ENCODE results near the gene MBNL3.

Gene MBNL3, protein sequence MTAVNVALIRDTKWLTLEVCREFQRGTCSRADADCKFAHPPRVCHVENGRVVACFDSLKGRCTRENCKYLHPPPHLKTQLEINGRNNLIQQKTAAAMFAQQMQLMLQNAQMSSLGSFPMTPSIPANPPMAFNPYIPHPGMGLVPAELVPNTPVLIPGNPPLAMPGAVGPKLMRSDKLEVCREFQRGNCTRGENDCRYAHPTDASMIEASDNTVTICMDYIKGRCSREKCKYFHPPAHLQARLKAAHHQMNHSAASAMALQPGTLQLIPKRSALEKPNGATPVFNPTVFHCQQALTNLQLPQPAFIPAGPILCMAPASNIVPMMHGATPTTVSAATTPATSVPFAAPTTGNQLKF

DNA sequence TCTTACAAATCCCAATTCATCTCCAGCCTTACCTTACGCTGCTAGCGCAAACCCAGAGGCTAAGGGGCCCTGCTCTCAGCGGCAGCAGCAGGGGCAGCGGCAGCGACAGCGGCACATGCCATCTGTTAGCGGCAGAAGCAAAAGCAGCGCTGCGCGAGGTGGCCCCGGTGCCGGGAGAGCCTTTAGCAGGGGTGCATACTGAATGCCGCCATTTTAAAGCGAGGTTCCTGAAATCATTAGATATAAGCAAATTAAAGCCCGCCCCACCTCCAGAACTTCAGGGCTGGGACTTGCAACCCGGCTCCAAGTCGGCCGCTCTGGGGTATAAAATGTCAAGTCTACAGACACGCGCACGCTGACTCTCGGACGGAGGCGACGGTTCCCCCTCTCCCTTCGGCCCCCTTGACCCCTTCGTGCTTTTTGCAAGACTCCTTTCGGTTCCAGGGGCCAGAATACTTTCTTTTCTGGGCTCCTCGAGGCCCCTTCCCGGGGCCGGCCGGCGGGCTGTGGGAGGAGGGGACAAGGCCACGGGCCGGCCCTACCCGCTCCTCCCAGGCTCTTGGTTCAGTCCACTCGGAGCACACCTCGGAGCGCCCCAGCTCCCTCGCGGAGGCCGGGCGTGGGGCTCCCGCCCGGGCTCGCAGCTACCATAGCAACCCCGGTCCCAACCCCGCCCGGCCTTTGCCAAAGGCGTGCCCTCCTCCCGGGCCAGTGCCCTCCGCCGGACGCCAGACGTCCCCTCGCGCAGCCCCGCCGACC lies at the start of gene MBNL3:
Gene MBNL3 (minus strand): TSS at position 220 of the 759 bp plus-strand sequence. CDS start 49,427 bp downstream, outside the sequence.
- DNase-seq (ENCODE audit: low spot score), result peak; percentile 11

DNA sequence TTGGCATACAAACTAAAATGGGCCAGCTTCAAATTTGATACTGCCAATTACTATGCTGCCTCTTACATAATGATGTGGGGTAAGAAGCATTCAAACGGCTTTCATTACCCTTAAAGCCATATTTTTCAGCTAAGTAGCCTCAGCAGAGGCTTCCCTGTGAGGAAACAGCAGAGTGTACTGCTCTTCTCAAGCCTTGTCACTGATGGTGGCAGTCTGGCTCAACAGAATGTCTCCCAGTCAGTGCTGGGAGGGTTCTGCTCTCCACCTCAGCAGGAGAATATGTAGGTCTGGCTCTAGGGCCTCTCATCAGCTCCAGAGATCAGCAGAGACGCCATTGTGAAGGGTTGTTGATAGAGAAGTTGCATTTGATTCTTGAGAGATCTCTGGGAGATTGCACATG lies 44.6 kb upstream of the MBNL3 start:
- no peak for DNase-seq (ENCODE audit: low spot score)

DNA sequence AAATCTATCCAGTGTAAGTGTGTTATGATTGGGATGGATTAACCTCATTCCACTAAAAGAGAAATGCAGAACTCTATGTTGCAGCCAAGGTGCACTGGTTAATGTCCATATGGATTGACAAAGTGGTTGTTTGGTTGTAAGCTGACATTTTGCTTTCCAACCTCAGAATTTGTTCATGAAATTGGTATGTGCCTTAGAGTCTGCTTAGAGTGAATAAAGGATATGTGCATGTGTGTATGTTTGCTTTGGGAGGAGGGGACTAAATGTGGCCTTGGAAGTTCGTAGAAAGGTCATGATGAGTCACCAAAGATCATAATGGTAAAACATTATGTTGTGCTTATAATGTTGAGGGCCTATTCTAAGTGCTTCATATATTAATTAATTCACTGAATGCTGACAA lies 44.1 kb upstream of the MBNL3 start:
- no peak for DNase-seq (ENCODE audit: low spot score)

DNA sequence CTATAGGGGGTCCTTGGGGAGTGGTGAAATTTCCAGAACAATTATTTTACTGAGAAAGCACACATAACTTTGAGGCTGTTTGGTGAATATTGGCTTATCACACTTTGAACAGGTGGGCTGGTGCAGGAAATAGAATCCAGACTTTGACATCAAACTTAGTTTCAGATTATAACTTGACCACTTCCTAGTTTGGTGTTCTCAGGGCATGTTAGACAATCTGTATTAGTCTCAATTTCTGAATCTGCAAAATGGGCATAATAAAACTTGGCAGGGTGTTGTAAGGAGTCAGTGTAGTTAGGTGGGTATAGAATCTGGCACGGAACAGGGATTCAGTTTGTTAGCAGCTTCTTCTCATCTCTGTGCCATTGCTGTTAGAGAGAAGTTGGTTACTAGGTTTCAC lies 43.3 kb upstream of the MBNL3 start:
- no peak for DNase-seq (ENCODE audit: low spot score)

DNA sequence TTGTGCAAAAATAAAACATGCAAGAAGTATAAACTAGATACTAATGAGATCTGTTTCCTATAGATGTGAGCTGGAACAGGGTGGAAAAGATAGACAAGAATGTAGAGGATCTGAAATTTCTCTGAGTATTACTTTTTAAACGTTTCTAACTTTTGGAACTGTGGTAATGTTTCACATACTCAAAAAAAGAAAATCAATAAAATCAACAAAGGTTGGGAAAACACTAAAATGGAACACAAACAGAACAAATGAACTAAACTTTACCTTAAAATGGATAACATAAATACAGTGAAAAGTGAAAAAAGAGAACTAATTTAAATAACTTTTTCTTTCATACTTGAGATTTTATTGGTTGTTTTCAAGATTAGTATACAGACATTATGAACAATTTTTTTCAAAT lies 32.0 kb upstream of the MBNL3 start:
- DNase-seq (ENCODE audit: low spot score), result no peak

DNA sequence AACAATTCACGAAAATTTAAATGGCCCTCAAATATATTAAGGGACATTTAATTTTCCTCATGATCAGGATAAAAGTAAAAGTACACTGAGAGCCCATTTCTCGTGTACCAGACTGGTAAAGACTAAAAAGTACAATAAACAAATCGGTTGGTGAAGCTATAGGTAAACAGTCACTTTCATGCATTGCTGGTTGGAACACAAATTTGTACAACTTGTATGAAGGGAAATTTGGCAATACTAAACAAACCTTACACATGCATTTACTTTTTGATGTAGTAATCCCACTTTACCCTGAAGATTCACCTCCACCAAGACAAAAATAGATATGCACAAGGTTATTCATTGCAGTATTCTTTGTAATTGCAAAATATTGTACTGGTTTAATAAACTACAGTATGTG lies 31.4 kb upstream of the MBNL3 start:
- DNase-seq (ENCODE audit: low spot score), result no peak

DNA sequence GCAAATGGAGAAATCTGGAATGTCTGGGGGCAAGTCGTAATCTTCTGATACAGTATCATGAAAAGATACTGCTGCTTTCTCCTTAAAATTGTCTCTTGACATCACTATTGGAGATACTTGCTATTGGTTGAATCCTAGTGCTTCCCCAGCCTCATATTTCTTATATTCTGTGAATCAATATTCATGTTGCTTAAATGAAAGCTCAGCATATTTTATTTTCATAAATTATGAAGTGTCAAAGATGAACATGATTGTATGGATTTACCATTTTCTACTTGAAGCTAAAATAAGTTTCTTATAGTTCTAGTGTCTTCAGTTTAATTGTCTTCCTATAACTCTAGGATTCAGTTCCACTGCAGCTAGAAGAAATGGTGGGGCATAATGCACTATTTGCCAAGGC lies 29.6 kb upstream of the MBNL3 start:
- no peak for DNase-seq (ENCODE audit: low spot score)

DNA sequence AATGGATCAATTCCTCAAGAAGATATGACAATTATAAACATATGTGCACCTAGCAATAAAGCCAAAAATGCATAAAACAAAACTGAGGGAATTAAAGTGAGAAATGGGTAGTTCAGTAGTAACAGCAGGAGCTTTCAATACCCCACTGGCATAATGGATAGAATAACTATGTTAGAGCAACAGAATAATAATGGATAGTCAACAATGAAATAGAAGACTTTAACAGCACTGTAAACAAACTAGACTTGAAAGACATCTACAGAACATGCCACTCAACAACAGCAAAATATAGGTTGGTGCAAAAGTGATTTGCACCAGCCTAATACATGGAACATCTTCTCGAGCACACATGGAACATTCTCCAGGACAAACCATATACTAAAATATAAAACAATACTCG lies 20.0 kb upstream of the MBNL3 start:
- DNase-seq (ENCODE audit: low spot score), result no peak

DNA sequence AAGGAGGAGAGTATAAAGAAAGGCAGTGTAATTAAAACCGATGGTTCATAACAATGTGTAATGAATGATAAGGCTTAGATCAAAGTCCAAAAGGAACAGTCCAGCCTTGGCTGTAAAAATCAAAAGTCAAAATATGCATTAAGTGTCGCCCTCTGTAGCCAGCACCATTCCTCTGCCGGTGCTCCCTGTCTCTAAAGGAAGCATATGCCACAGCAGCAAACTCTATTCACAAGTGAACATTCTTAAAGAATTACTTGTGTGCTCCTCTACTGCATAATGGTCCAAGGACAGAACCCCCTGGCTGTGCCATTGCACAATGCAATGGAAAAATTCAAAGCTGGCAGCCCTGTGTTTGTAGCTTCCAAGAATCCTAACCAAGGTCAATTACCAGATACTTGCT lies 16.3 kb upstream of the MBNL3 start:
- DNase-seq (ENCODE audit: low spot score), result peak; percentile 4

DNA sequence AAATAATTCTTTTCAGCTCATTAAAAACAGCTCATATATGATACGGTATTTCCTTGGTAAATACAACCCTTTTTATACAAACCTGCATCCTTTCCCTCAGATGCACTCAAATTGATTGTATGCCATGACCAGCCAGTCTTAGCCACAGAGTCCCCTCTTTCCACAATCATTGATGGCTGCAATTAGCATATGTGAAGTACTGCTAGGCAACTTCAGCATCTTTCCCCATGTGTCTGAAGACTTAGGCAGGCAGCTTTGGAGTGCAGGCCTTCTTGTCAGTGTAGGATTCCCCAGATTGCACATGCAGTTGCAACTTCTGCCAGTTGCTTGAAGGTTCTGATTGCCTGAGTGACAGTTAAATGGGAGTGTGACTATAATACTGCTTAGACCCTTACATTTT lies 15.6 kb upstream of the MBNL3 start:
- DNase-seq (ENCODE audit: low spot score), result no peak

DNA sequence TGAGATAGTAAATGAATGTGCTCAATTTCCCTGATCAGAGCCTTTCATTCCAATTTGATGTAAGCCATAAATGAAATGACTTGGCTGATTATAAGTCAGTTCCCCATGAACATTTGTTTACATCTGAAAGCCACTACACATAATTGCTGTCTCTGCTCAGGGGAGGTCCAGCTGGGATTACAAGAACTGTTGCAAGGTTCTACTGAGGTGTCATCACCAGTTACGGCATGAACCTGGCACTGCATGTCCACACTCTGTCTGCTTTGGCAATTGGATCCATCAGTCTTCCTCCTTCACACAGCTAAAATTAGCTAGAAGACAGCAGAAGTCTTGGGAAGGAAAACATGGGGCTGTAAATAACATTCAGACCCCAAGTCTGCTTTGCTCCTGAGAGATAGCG lies 12.8 kb upstream of the MBNL3 start:
- no peak for DNase-seq (ENCODE audit: low spot score)

DNA sequence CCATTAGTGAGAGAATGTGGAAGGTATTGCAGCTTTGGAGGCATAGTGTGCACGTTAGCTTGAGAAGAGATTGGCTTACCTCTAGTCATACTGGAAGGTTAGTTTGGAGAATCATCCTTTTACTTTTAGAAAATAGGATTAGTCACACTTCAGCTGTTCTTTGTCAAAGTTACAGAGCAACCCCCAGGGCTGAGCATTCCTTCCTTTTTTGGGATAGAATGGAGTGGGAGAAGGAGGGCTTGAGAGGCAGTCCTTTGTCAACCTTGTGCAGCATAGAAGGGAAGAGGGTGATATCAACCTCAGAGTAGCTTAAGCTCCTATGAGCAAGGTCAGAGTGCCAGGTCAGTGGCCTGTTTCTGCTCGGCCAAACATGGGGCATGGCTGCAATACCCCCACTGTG lies 8.6 kb upstream of the MBNL3 start:
- DNase-seq (ENCODE audit: low spot score), result no peak

DNA sequence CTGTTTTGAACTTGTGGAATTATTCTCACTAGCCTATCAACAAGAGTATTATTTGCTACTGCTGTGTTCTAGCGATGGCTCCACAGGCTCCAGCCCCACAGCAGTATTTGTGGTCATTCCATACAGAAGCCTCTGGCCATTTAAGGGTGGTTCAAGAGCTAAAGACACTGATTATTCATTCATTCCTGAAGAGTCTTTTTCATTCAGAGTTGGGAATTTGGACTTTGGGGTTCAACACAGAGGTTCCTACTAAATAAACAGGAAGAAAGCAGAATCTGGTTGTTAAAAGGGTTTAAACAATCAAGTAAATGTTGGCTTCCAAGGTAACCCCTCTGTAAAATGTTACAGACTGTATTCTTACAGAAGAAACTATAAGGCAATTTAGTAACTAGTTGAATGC lies 4.3 kb upstream of the MBNL3 start:
- DNase-seq (ENCODE audit: low spot score), result no peak

DNA sequence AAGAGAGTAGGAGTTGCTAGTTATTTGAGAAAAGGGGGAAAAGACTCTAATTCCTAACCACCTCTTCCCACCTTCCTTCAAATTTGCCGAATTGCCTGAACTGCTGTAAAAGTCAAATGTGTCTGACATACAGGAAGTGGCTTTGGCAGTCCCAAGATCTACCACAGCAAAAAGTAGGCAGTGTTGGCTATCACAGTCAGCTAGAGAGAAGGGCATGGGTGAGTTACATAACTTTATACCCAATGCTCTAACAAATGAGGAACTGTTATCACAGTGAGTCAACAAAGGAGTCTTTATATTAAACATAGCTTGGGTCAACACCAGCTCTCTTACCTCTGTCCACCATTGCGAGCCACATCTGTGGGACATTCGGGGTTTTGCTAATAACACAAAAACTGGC lies 2.4 kb upstream of the MBNL3 start:
- DNase-seq (ENCODE audit: low spot score), result no peak

DNA sequence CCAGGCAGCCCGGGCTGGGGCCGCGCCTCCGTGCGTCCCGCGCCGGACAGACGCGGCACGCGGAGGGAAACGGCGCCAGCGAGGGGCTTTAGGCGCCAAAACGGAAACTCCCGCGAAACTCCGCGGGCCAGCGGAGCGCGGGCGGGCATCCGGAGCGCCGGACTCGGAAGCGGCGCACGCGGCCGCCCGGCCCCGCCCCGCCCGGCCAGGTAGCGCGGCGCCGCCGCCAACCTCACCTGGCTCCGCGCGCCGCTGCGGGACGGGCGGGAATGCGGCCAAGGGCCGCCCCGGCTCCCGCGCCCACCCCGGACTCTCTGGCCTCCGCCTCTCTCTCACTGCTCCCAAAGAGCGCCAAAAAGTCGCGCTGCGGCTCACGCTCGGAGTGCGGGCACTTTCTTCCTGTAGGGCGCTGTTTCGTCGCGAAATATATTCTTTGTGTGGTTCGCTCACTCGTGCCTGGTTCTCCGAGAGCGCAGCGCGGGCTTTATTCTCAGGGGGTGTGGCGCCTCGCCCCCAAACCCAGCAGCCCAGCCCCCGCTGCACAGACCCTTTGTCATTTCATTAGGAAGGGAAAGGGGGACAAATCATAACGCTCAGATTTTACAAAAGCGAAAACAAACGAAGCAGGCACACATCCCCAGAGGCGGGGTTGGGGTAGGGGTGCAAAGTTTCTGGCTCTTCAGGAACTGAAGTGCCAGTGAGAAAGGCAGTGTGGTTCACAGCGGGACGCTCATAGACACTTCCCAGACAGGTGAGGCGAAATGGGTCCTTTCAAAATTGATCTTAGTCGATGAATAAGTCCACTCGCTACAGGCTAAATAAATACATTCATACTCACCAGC lies 961 bp upstream of the MBNL3 start:
- DNase-seq (ENCODE audit: low spot score), result no peak

DNA sequence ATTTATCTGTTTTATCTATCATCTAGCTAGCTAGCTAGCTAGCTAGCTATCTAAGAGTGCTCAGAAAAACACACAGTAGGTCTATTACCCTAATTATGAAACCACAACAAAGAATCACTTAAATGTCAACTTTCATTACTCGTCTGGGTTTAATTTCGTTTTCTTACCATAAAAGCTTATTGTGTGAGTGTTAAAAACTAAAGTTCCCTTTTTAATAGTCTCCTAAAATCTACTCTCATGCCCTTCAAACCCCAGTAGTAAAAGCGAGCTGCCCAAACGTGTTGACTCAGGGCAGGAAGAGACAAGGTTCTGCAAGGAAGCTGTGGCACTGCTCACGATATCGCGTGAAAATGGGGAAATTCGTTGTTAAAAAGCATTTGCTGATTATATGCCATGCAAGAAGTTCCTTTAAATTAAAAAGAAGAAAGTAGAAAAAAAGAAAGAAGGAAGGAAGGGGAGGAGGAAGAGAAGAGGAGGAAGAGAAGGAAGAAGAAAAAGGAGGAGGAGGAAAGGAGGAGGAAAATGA lies 595 bp downstream of the MBNL3 start:
- no peak for DNase-seq (ENCODE audit: low spot score)

DNA sequence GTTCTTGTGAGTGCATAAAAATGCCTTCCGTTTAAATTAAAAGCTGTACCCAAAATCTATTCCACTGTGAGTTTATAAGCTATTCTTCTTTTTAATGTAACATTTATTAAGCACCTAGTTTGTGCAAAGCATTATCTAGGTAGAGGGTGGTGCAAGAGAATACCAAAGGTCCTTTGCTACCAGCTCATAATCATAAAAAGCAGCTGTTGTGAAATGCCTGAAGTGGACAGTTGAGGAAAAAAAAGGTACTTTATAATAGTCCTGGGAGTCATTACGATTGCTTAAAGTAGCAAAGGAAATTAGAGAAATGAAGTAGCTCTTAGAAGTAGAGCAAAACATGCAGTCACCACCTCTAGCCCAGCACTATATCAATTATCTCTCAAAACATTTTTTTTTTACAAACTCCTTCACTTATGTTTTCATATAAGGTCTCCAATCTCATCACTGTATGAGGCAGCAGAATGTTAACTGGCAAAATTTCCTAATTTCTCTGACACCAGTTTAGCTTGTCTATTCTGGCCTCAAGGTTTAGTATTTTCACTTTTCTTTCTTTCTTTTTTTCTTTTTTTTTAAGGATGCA lies 2.1 kb downstream of the MBNL3 start:
- no peak for DNase-seq (ENCODE audit: low spot score)

DNA sequence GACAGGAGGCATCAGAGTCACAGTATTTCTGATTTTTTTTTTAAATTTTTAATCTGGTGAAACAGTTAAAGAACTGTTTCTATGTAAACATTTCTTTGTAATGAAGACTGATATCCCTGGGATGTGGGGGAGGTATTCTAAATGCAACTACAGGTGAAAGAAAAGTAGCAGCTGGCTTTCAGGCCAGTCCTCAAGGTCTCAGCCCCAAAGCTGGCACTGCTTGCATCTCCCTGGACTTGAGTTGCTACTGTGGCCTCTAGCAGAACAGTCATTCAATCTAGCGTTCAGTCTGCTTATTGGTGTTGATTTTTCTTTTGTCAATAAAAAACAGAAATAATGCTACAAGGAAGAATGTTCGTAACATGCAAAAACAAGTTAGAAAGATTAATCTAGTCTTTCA lies 4.9 kb downstream of the MBNL3 start:
- DNase-seq (ENCODE audit: low spot score), result no peak

DNA sequence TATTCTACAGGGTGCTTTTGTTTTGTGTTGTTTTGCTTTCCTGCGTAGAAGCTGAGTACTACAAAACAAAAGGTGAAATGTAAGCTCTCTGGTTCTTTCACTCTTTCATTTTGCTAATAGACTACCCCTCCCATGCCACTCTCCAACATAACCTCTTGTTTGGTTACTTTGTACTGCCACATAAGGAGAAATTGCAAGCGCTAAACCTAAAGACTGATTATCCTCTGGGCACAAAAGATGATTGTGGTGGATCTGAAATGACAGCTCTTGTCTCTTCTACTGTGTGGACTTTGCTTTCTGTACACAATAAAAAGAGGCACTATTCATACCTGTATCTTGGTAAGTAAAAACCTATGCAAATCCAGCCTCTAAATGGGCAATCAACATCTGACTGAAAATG lies 5.3 kb downstream of the MBNL3 start:
- no peak for DNase-seq (ENCODE audit: low spot score)

DNA sequence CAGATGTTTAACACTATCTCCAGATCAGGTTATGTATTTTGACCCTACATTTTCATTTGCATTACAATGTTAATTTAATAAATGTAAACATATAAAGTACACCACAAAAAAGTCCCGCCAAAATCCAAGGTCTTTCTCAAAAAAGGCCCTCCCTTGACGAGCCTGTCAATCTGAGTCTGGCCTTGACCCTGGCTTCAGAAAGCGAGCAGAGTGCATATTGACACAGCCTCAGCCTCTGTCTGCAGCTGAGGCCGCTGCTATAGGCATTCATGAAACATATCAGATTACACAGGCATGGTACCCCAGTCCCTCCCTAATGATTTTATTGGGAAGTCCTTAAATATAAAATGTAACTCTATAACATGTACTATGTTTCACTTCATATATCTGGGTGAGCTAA lies 6.2 kb downstream of the MBNL3 start:
- no peak for DNase-seq (ENCODE audit: low spot score)

DNA sequence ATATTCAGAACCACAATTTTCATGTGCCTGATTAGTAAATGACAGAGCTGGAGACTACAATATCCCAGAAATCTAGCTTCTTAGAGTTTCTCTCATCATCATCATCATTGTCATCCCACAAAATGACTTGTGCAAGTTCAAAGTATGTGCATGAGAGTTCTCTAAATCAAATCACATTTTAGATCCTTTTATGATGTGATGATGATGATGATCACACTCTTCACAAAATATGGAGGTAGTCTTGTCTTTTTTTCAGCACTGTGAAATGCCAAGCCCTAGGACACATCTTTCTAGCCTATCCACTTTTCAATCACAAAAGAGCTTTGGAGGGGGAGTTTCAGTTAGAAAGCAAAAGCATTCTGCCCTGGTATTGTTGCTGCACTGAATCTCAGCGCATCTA lies 7.4 kb downstream of the MBNL3 start:
- no peak for DNase-seq (ENCODE audit: low spot score)

DNA sequence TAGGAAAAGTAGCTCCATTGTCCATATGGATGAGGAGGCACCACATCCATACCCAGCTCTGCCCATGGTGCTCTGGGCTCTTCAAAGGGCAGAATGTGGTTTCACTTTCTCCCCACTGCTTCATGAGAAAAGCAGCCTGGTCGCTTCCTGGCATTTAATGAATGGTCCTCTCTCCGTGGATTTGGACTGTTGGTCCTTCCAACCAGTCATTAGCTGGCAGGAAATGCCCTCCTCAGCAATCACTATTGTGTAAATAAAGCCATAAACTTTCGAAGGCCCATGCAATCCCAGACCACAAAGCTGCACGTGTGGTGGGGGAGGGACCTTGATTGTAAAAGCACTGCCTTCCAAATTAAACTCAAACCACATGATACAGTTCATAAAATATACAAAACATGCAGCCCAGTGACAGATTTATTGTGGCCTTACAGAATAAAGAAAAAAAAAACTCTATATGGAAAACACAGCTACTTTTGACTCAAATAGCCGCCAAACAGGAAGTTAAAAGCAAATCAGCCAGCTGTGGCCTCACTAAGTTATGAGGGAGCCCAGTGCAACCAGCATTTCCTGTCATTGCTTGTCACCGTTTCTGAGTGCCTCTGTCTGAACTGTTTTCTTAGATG lies 8.1 kb downstream of the MBNL3 start:
- peak; percentile 35 for DNase-seq (ENCODE audit: low spot score)
